Stimulated activated CD8-positive, alpha-beta memory T cell treated with anti-CD3 and anti-CD28 coated beads, Interleukin-15, amount 100 ng/mL, for 48 hours (primary cell): ENCODE measurements around the gene MAGI2.
"Not testable (repeated sequence)": the region's sequence is repeated elsewhere in the genome, so short reads cannot be mapped to it uniquely, and the experiment has no call there.

Experiments used
- DNase-seq, 2 donors: peaks; one replicate each; pipeline ENCODE4 v3.0.0-alpha.2; 2020; ENCODE audit warnings: low read depth in 2 of 2

Gene MAGI2

DNA sequence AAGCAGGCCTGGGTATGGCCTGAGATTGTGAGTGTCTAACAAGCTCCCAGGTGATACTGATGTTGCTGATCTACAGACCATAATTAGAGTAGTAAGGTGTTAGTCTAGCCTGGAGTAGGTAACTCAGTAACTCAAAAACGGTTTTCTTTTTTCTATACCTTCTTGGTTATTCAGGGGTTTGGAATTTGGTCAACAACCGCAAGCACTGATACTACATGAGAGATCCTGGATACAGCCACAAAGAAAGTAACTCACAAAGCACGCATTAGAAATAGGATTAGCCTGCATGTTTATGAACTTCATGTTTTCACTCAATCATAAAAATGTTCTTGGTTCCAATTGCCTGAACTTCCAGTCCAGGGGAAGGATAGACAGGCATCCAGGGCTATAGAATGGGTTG, 803.5 kb downstream of the MAGI2 start:
- DNase-seq = no peak

DNA sequence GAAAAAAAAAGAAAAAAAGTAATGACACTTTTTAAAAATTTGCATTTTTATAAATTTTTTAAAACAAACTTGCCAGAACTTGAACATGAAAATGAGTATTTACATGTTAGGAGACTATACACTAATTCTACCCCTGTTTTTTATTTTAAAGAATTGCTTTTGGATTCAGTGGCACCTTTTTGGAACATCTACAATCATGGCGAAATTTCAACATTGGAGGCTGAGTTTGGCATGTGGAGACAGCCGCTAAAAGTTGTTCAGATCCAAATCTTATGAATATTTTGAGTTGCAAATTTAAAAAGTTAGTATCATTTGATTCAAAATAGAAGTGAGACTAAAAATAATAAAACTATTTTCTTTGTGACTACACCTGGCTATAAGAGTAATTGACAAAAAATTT, 804.2 kb downstream of the MAGI2 start:
- no peak for DNase-seq

DNA sequence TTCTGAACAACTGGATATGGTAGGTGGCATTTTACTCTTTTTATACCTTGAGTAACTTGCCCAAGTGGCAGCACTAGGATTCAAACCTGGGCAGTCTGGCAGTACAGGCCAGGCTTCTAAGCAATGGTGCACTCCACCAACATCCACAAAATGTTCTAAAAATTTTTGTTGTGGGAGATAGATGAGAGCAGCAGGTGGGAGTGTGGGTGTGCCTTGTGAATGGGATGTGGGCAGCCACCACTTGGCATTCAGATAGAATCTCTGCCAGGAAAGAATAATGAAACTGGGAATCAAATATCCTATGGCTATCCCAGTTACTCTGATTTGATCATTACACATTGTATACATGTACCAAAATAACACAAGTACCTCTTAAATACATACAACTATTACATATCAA, 810.7 kb downstream of the MAGI2 start:
- DNase-seq = no peak

DNA sequence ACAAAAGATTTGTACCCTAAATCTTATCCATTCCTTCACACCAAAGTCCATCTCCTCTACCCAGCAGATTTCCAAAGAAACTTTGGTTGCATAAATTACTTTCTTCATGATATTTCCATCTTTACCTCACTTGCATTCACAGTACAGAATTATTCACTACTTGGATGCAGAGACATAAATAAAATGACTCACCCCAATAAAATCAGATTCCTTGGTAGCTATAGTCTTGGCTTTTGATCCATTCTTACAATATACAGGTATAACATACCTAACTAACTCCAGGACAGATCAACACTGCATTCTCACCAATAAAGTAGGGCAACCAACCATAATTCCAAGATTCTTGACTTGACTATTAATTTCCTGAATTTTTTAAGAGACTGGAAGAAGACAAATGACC, 815.1 kb downstream of the MAGI2 start:
- no peak for DNase-seq

DNA sequence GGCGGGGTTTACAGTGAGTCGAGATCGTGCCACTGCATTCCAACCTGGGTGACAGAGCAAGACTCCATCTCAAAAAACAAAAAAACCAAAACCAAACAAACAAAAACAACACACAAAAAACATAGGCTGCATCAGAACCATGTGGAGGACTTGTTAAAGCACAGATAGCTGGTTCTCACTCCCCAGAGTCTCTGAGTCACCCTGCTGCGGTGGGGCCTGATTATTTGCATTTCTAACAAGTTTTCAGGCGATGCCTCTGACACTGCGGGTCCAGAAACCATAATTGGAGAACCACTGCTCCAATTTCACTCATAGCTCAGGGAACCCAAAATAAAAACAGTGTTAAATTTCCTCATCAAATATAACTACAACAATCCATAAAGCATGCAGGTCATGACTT, 816.7 kb downstream of the MAGI2 start:
- DNase-seq = no peak

DNA sequence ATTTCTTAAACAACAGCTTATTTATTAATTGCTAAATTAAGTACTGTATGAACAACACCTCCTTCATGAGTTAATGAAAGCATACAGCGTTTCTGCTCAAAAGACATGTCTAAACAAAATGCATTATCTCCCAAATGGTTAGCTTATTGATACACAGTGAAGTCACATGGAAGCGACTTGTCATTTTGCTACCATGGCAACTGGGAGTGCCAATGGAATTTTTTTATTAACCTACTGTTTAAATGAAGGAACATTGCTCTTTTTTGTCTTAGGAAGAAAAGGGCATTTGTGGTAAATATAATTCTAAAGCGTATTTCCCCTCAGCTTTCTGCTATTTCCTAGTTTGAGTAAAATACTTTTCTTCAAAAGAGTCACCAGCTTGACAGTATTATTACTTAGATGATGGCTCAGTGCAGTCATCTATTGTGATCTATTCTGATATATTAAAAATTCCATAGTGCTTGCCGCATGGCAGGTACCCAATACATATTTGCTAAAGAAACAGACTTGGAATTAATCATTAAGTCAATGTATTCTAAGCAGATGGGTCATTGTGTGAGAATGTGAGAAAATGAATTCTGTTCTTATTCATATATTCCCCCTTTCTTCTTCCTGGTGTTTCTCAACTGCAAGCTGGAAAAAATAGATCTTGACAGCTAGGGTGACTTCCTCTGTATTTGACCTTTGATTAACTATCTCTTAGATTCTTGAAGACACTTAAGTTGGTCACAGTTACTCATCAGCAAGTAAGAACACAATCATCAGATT, 818.3 kb downstream of the MAGI2 start:
- DNase-seq = no peak

DNA sequence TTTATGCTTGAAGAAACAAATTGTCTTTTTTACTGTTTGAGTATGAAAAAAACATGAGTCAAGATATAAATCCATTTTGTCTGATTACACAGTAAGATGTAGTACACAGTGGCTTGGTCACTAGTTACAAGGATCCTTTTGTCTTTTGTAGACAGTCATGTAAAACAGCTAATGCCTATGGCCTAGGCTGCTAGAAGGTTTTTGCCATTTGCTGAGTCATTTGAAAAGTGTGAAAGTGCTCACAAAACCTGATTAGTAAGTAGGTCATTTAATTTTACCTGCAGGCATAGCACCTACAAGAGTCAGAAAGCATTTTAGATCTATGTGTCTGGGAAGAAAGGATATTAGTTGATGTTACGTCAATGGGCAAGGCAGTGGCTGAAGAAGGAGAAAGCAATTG, 819.4 kb downstream of the MAGI2 start:
- no peak for DNase-seq

DNA sequence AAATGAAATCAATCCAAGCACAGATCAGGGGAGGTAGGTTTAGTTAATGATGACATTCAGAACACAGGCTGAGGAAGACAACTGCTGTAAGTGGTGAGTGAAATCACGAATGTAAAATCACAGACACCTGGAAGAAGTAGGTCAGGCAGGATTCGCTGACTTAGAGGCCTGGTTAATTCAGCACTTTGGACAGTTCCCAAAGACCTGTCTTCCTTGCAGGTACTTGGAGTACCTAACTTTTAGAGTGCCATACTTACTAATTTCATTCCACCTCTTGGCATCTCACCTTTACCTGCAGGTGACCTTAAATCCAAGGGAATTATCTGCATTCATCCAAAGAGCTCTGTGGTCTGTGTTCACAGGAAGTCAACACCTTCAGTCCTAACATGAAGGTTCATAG, 832.5 kb downstream of the MAGI2 start:
- DNase-seq = no peak

DNA sequence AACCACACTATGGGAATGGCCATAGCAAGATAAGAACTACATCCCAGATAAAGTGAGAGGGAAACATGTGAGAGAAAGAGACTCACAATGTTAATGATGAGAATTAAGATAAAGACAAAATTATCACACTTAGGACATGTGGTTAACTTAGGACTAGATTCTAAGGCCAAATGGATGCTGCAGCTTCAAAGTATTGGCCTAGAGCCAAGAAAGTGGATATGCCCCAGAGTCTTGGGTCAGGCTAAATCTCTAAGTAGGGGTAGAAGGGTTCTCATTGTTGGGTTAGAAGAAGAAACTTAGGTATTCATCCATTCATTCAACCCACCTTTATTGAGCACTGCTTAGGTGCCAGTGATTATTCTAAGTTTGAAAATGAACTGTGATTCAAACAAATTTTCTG, 836.9 kb downstream of the MAGI2 start:
- DNase-seq = no peak

DNA sequence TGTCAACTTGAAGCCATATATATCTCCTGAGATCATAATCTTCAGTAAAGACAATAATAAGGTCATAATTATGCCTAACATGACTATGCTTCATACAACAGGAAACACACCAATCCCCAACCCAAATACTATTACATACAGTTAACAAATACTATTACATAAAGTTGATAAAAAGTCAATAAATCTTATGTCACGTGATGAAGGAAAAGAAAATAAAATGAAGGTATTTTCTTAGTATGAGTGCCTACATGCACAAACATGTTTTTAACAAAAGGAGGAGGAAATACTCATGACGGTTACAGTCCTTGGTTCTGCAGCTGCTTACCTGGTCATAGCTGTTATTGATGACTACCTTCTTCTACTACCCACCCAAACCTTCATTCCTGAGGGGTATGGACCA, 844.2 kb downstream of the MAGI2 start:
- no peak for DNase-seq

DNA sequence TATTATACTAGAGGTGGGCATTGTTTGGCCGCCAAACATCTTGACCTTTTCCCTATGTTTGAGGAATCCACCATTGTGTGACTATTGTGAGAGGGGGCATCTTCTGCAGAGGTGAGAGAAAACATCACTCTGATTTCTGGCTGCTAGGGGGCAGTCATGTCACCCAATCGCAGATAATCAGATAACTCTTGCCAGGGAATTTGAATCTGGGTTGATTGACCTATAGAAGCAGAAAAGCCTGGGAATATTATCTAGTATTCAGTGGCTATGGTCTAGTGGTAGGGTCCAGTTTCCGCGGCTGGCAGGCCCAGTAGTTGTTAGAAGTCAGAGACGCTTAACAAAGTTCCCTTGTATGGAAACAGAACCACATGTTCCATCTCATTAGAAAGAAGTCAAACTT, 846.4 kb downstream of the MAGI2 start:
- no peak for DNase-seq

DNA sequence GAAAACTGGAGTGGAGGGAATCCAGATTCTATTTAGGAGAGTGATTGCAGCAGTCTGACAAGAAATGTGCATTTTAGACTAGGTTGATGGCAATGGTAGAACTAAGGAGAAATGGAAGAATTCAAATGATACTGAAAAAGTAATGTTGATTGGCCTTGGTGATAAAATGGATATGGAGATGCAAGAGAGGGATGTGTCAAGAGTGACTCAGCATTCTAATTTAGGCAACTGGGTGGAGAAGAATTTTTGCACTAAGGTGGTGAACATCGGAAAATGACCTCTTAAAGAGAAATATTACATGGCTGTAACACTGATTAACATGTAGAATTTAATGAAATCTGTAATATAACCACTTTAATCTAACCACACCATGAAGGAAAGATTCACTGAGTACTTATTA, 848.3 kb downstream of the MAGI2 start:
- DNase-seq = no peak

DNA sequence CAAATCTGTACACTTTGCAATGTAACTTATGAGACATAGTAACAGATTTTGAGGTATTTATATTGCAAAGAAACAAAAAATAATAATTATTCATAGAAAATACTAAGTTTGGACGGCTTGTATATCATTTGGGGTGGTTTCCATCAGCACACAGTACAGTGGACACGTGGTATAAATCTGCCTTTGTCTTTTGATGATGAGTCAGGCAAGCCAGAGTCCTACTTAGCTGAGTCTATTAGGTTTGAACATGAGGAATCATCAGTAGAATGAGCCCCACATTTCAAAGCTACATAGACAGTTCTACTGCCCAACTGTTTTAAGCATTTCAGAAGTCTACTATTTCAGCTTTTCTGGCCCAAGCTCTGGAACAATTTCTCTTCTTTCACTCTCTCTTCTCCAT, 851.7 kb downstream of the MAGI2 start:
- no peak for DNase-seq

DNA sequence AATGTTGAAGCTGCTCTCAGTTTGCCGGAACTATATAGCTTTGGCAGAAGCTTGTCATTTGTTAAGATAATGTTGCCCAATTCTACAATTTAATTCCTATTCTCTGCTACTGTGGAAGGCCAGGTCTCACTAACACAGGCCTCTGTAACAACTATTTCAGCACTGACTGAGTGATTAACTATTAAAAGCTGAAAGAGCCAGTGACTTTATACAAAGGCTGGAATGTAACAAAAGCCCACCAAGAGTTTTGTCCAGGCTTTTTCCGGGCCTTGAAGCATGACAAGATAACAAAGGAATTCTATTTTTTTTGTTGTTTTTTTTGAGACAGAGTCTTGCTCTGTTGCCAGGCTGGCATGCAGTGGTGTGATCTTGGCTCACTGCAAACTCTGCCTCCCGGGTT, 859.3 kb downstream of the MAGI2 start:
- no peak for DNase-seq

DNA sequence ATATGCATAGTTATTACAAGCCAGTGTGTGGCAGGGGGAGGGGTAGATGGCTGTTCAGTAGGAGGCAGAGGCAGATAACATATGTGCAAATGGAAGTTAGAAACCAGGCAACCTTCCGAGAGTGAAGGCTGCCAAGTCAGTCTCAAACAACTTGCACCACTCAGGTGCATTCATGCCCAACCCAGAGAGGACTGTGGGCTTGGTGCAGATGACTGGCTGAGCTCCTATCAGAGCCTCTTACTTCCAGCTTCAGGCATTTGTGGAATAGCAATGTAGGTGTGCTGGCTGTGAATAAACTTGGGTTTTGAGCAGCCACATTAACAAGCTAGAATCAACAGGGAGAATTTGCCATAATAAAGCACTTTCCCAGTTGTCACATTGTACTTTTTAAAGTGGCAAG, 865.1 kb downstream of the MAGI2 start:
- no peak for DNase-seq

DNA sequence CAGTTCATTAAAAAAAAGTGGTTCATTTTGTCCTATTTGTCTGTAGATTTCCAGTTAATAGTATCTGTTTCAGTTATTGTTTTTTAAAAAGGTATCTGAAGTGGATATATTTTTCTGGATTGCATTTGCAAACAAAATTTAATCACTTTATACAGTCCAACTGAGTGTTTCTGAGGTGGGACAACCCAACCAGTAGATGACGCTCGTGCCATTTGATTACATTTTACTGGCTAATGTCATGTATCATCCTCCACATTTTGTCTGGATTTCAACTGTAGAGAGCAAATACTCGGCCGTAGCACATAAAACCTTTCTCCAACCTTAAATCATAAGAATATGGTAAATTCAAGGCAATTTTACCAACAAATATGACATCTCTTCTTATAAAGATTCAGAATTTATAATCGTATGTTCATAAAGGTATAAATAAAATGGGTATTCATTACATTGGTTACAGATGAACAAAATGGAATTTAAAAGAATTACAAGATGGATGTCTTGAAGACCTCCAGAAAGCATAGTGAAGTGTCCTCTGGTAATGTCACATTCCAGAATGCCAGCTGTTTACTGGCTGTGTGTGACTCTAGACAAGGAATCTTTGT, 865.9 kb downstream of the MAGI2 start:
- DNase-seq = no peak

DNA sequence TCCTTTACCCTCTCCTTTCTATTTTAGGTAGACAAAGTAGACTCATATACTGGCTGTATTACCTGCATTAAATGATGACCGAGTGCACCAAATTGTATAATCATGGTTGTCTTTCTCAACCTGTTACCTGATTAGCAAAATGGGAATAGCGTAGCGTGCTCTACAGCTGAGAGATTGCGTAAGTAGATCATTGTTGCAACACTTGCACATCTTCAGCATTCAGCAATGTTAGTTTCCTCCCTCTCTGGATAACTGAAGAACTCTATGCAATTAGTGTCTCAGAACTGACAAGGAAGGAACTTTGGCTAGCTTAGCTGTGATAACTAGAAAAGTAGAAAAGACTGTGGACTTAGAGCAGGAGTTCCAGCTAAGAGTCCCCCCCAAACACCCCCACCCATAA, 867.5 kb downstream of the MAGI2 start:
- no peak for DNase-seq

DNA sequence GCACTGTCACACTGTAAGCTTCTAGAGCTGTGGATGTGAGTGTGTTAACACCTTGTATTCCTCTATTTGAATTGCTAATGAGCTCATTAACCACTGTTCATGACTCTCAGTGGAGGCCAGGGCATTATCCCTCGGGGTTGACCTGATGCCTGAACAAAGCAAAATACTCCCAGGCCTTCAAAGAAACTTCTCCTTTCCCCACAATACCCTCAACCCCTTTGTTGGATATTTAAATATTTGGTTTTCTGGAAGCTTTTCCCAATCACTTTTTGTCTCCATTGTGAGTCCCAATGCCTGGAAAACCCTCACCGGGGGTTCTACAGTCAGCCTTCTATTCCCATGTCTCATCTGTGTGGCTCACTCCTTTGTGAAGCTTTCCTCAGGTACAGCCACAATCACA, 874.8 kb downstream of the MAGI2 start:
- no peak for DNase-seq

DNA sequence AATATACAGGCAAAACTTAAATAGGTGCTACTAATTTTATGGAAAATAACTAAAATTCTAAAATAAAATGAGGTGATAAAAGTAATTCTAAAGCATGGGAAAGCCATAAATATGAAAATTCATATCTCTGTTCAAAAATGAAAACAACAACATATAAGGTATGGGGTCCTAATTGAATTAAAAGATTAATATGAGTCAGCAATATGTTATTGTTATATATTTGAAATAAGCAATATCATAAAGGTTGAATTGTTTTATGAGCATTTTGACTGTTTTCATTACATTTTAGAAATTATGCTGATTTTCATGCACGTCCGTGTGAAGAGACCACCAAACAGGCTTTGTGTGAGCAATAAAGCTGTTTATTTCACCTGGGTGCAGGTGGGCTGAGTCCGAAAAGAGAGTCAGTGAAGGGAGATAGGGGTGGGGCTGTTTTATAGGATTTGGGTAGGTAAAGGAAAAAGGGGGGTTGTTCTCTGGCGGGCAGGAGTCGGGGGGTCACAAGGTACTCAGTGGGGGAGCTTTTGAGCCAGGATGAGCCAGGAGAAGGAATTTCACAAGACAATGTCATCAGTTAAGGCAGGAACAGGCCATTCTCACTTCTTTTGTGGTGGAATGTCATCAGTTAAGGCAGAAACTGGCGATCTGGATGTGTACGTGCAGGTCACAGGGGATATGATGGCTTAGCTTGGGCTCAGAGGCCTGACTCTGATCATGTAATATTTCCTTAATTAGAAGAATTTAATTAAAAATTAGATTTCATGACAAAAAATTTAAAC, 876.1 kb downstream of the MAGI2 start:
- not testable (repeated sequence) for DNase-seq

DNA sequence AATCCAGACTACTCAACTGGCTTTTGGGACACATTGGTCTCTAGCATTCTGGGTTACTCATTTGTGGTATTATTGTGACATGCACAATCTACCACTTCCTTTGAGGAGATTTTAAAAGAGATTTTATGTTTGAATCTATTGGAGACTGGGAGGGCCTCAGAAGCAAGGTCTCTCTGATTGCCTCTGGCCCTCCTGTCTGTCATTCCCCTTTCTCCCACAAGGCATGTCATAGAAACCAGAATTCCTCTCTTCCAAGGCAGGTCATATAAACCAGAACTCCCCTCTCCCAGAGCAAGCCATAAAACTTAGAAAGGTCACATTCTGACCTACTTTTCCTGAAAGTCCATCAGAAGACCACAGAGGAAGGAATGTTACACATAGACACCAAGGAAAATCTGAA, 877.2 kb downstream of the MAGI2 start:
- no peak for DNase-seq

DNA sequence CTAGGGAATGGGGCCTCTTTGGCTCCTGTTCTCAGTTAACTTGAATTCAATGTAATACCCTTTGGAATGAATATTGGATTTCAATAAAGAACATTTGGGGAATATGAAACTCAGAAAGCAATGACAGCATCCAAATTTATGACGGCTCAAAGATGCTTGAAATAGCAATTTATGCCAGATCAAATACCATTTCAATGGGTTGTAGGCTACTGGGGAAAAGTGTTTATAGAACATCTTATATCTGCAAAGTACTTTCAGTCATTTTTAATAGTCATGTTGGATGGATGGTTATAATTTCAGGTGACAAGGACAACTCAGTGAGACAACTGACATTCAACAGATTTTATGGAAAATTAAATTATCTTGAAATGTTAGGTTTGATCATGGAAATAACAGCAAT, 882.2 kb downstream of the MAGI2 start:
- no peak for DNase-seq

DNA sequence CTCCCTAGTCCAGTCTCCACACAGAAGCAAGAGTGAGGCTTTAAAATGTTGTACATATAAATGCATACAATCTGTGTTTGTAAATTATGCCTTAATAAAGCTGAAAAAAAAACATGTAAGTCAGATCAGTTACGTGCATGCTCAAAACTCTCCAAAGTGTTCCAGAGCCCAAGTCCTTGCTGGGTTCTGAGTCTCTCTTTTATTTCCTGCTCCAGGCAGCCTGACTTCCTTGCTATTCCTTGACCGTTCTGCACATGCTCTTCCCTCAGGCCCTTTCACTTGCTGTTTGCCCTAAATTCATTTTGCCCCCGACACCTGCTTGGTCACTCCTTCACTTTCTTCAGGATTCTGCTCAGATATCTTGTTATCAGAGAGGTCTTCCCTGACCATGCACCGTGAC, 884.8 kb downstream of the MAGI2 start:
- DNase-seq = no peak

DNA sequence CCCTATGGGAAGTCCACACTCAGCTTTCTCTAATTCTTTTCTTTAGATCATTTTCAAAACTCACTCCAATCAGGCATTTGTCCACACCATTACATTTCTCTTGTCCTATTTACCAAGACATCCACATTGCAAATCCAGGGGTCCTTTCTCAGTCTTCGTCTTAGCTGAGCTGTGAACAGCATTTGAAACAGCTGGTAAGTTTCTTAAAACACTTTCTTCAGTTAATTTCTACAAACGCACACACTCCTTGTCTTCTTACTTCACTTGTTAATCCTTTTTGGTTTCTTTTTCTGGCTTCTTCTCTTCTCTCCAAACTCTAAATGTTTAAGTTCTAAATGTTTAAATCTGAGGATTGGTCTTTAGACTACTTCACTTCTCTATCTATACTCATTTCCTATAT, 885.6 kb downstream of the MAGI2 start:
- DNase-seq = no peak
